NOMO-1 treated with dmso at 0.1 percent for 144 hours (cell line): ENCODE results near the gene PCNP.
A peak's percentile ranks its signal among the peaks of the same experiment; 100 is the strongest.
"Not testable (repeated sequence)": the region's sequence is repeated elsewhere in the genome, so short reads cannot be mapped to it uniquely, and the experiment has no call there.

Experiments
- DNase-seq: peaks from one replicate; lab custom pipeline; 2025; ENCODE audit not compliant: unreplicated experiment; lab: John Stamatoyannopoulos, UW

The PCNP gene

GRCh38 chr3:101573449-101574387 lies at the start of gene PCNP:
Gene PCNP, plus strand, starts transcription at chr3:101574180. Its CDS starts 36 bp downstream, at chr3:101574216.
- DNase-seq = peak; percentile 98

- no peak for DNase-seq
These were observed 46.5 kb upstream of the PCNP start for GRCh38 chr3:101527441-101527840.

GRCh38 chr3:101527906-101528305 lies 46.1 kb upstream of the PCNP start:
- DNase-seq = no peak

- no peak for DNase-seq
These were observed 43.9 kb upstream of the PCNP start for GRCh38 chr3:101529816-101530685.

GRCh38 chr3:101530686-101531047 lies 43.3 kb upstream of the PCNP start:
- DNase-seq = no peak

- DNase-seq = no peak
These were observed 42.4 kb upstream of the PCNP start for GRCh38 chr3:101531473-101532086.

- DNase-seq = no peak
These were observed 41.0 kb upstream of the PCNP start for GRCh38 chr3:101532783-101533602.

- DNase-seq = no peak
These were observed 40.4 kb upstream of the PCNP start for GRCh38 chr3:101533603-101533968.

GRCh38 chr3:101535221-101535620 lies 38.8 kb upstream of the PCNP start:
- no peak for DNase-seq

- no peak for DNase-seq
These were observed 37.7 kb upstream of the PCNP start for GRCh38 chr3:101536266-101536665.

- not testable (repeated sequence) for DNase-seq
These were observed 37.0 kb upstream of the PCNP start for GRCh38 chr3:101536955-101537354.

- DNase-seq = no peak
These were observed 31.0 kb upstream of the PCNP start for GRCh38 chr3:101542957-101543356.

- no peak for DNase-seq
These were observed 29.7 kb upstream of the PCNP start for GRCh38 chr3:101544161-101544850.

GRCh38 chr3:101548527-101549105 lies 25.4 kb upstream of the PCNP start:
- DNase-seq = no peak

GRCh38 chr3:101549473-101549872 lies 24.5 kb upstream of the PCNP start:
- DNase-seq = no peak

GRCh38 chr3:101551359-101552081 lies 22.5 kb upstream of the PCNP start:
- DNase-seq = not testable (repeated sequence)

GRCh38 chr3:101553381-101553780 lies 20.6 kb upstream of the PCNP start:
- not testable (repeated sequence) for DNase-seq

GRCh38 chr3:101556064-101556463 lies 17.9 kb upstream of the PCNP start:
- DNase-seq = no peak
